ENCODE measurements around the gene TFDP1. TPM values are rescaled to one million over a fixed set of nuclear protein-coding genes. Genes with fewer than 3 reads are reported as not detected.
"Not testable (repeated sequence)": the region's sequence is repeated elsewhere in the genome, so short reads cannot be mapped to it uniquely, and the experiment has no call there.

Gene TFDP1
- total RNA-seq, 1 donor from 2014 or later = 171 TPM

DNA sequence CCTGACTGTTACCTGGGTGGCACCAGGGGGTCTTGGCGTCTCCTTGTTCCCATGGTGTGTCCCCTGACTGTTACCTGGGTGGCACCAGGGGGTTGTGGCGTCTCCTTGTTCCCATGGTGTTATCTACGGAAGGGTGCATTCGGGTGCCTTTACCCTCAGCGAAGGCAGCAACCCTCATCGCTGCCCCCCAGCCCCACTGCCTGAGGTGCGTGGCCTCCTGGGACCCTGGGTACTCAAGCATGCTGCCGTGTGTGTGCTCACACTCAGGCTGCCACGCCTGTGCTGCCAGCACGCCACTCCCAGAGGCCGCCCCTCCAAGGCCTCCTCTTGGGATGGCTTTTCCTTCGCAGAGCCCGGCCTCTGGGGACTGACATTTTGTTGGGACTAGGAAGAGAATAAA, 25.1 kb downstream of the TFDP1 start:
- Mint-ChIP-seq H3K9me3 (no peaks in the 10 kb centered on the region), H3K4me1 (ENCODE audit: low read depth) (peaks cover 14% of the 10 kb centered on the region), H3K27me3 (ENCODE audit: insufficient read depth) (no peaks in the 10 kb centered on the region), H3K36me3 (ENCODE audit: low read depth) (peaks cover 26% of the 10 kb centered on the region), H3K4me3 (no peak overlapping the region), H3K27ac (no peak overlapping the region)
- no peak for DNase-seq (ENCODE audit: low spot score)
- intact Hi-C loops (cut with micrococcal nuclease) = no loop called here

- intact Hi-C loops (cut with micrococcal nuclease) = no loop called here
- Mint-ChIP-seq H3K27ac (no peak overlapping the region), H3K9me3 (no peaks in the 10 kb centered on the region), H3K4me3 (no peak overlapping the region), H3K4me1 (ENCODE audit: low read depth) (peaks cover 8% of the 10 kb centered on the region), H3K36me3 (ENCODE audit: low read depth) (peaks cover 26% of the 10 kb centered on the region), H3K27me3 (ENCODE audit: insufficient read depth) (no peaks in the 10 kb centered on the region)
- no peak for DNase-seq (ENCODE audit: low spot score)
Measured at GRCh38 chr13:113610266-113610665, 25.7 kb downstream of the TFDP1 start.

DNA sequence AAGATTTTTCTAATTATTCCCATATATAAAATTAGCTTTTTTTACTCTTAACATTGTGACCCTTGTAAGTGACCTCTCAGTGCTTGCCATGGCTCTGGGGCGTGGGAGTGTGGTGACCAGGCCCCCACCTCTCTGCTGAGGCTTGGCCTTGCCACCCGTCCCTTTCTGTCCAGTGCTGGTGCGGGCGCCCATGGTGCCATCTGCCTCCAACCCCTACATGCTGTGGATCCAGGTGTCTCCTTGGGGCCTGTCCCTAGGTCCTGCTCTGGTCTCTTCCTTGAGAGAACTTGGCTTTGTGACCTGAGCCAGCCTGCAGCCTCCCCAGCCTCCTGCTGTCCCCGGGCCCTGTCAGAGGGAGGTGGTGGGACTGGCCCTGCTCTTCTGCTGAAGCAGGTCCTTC, 27.4 kb downstream of the TFDP1 start:
- peak overlapping the region; percentile 19 for H3K27ac Mint-ChIP-seq
- intact Hi-C loops (cut with micrococcal nuclease) = no loop called here

GRCh38 chr13:113612607-113613006, 28.1 kb downstream of the TFDP1 start:
- H3K9me3 Mint-ChIP-seq = no peaks in the 10 kb centered on the region
- H3K36me3 Mint-ChIP-seq (ENCODE audit: low read depth) = peaks cover 27% of the 10 kb centered on the region
- no peaks in the 10 kb centered on the region for H3K27me3 Mint-ChIP-seq (ENCODE audit: insufficient read depth)
- intact Hi-C loops (cut with micrococcal nuclease) = no loop called here
- H3K4me3 Mint-ChIP-seq = no peak overlapping the region
- H3K27ac Mint-ChIP-seq = peak overlapping the region; percentile 19
- DNase-seq (ENCODE audit: low spot score) = no peak
- H3K4me1 Mint-ChIP-seq (ENCODE audit: low read depth) = peaks cover 8% of the 10 kb centered on the region

More for the DNA sequence above, 27.4 kb downstream of the TFDP1 start:
- no peak for DNase-seq (ENCODE audit: low spot score)
- Mint-ChIP-seq H3K4me3 (no peak overlapping the region), H3K9me3 (no peaks in the 10 kb centered on the region), H3K36me3 (ENCODE audit: low read depth) (peaks cover 27% of the 10 kb centered on the region), H3K4me1 (ENCODE audit: low read depth) (peaks cover 8% of the 10 kb centered on the region), H3K27me3 (ENCODE audit: insufficient read depth) (no peaks in the 10 kb centered on the region)

- Mint-ChIP-seq H3K36me3 (ENCODE audit: low read depth) (peaks cover 32% of the 10 kb centered on the region), H3K4me1 (ENCODE audit: low read depth) (peaks cover 16% of the 10 kb centered on the region), H3K9me3 (no peaks in the 10 kb centered on the region), H3K4me3 (no peak overlapping the region), H3K27ac (no peak overlapping the region), H3K27me3 (ENCODE audit: insufficient read depth) (no peaks in the 10 kb centered on the region)
- DNase-seq (ENCODE audit: low spot score) = no peak
- intact Hi-C loops (cut with micrococcal nuclease) = no loop called here
Measured at GRCh38 chr13:113613789-113614379, 29.3 kb downstream of the TFDP1 start.

DNA sequence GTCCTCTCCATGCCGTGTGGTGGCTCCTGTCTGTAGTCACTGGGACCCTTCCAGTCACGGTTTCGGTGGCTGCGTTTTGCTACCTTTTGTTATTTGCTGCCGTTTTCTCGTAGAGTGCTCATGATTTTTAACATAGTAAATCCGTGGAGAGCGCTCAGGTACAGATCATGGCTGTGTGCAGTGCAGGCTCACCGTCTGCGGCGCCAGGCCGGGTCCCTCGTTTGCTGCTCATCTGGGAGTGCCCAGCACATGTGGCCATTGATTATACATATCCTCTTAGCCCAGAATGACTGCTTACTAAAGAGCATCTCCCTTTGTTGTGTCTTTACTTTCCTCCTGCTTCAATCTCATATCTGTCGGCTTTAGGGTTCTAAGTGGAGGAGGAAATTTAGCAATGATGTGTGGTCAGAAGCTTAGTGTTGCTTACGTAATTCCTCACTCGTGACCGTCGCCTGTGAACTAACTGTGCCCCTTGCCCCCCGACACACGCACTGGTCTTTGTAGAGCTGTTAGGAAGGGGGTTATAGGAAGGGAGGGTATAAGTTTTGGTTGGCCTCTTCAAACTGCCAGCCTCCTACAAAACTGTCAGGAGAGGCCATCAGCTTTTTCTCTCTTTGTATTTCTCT, 31.8 kb downstream of the TFDP1 start:
- H3K4me1 Mint-ChIP-seq (ENCODE audit: low read depth) = peaks cover 16% of the 10 kb centered on the region
- H3K27ac Mint-ChIP-seq = no peak overlapping the region
- no peaks in the 10 kb centered on the region for H3K27me3 Mint-ChIP-seq (ENCODE audit: insufficient read depth)
- peaks cover 22% of the 10 kb centered on the region for H3K36me3 Mint-ChIP-seq (ENCODE audit: low read depth)
- no peak for DNase-seq (ENCODE audit: low spot score)
- no peak overlapping the region for H3K4me3 Mint-ChIP-seq
- no peaks in the 10 kb centered on the region for H3K9me3 Mint-ChIP-seq
- intact Hi-C loops (cut with micrococcal nuclease) = no loop called here

GRCh38 chr13:113616991-113617749, 32.6 kb downstream of the TFDP1 start:
- peaks cover 18% of the 10 kb centered on the region for H3K36me3 Mint-ChIP-seq (ENCODE audit: low read depth)
- peaks cover 15% of the 10 kb centered on the region for H3K4me1 Mint-ChIP-seq (ENCODE audit: low read depth)
- no peaks in the 10 kb centered on the region for H3K9me3 Mint-ChIP-seq
- DNase-seq (ENCODE audit: low spot score) = no peak
- no peak overlapping the region for H3K4me3 Mint-ChIP-seq
- no peak overlapping the region for H3K27ac Mint-ChIP-seq
- intact Hi-C loops (cut with micrococcal nuclease) = no loop called here
- no peaks in the 10 kb centered on the region for H3K27me3 Mint-ChIP-seq (ENCODE audit: insufficient read depth)

DNA sequence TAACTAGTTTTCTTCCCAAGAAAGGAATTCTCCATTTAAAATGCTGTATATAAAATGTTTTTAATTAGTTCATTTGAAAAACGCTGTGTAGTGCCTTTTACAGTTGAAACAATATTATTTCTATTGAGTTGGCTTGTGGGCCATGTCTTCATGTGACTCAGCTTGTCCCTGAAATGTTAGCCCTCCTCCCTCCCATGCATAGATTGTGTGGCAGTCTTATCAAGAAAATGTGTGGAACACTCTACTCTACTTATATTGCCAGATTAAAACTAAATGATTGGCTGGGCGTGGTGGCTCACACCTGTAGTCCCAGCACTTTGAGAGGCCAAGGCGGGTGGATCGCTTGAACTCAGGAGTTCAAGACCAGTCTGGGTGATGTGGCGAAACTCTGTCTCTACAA, 33.4 kb downstream of the TFDP1 start:
- intact Hi-C loops (cut with micrococcal nuclease) = no loop called here
- no peak overlapping the region for H3K4me3 Mint-ChIP-seq
- no peaks in the 10 kb centered on the region for H3K9me3 Mint-ChIP-seq
- H3K36me3 Mint-ChIP-seq (ENCODE audit: low read depth) = peaks cover 10% of the 10 kb centered on the region
- no peaks in the 10 kb centered on the region for H3K27me3 Mint-ChIP-seq (ENCODE audit: insufficient read depth)
- H3K27ac Mint-ChIP-seq = no peak overlapping the region
- peaks cover 9% of the 10 kb centered on the region for H3K4me1 Mint-ChIP-seq (ENCODE audit: low read depth)
- no peak for DNase-seq (ENCODE audit: low spot score)

DNA sequence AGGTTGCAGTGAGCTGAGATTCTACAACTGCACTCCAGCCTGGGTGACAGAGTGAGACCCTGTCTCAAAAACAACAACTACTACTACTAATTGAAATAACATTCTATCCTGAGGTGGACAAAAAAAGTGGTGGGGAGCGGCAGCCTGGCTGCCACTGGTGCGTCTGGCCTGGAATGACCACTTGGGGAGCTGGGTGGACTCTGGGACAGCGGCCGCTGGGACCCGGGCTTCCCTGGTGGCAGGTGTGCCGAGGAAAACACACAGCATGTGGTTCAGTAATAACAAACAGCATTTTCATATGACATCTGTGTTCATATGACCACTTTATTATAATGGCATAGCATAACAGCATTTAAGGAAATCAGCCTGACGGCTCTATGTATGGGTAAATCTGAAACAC, 33.9 kb downstream of the TFDP1 start:
- Mint-ChIP-seq H3K4me1 (ENCODE audit: low read depth) (peaks cover 9% of the 10 kb centered on the region), H3K4me3 (no peak overlapping the region), H3K9me3 (no peaks in the 10 kb centered on the region), H3K36me3 (ENCODE audit: low read depth) (peaks cover 12% of the 10 kb centered on the region), H3K27me3 (ENCODE audit: insufficient read depth) (no peaks in the 10 kb centered on the region), H3K27ac (no peak overlapping the region)
- intact Hi-C loops (cut with micrococcal nuclease) = no loop called here
- DNase-seq (ENCODE audit: low spot score) = no peak

DNA sequence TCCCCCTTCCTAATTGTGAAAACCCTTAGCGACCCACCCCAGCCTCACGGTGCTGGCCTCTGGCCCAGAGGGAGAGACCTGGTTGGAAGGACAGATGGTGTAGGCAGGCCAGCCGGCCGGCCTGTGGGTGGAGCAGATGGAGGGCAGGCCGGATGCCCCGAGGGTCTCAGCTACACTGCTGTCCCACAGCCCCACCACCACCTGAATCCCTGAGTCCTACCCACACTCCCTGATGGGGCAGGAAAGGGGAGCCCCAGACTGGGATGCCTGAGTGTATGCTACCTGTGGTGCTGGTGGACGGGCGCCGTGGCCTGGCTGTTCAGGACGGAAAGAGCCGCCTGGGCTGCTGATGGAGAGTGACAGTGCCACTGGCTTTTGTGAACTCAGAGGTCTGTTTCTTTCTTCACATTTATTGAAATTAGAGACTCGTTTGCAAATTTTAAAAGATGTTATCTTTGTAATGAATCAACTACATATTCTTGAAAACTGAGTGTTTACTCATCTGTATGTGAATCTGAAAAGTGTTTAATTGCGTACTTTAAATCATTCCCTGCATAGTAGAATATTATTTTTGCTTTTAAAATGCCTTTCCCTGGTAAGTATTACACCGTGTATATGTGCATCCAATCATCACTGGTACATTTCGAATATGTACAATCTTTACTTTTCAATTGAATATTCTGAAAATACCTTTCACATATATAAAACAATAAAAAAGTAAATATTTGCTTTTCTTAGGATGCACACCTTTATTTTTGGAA, 35.7 kb downstream of the TFDP1 start:
- Mint-ChIP-seq H3K4me3 (no peak overlapping the region), H3K36me3 (ENCODE audit: low read depth) (peaks cover 18% of the 10 kb centered on the region), H3K9me3 (no peaks in the 10 kb centered on the region), H3K27ac (no peak overlapping the region), H3K27me3 (ENCODE audit: insufficient read depth) (no peaks in the 10 kb centered on the region), H3K4me1 (ENCODE audit: low read depth) (peaks cover 9% of the 10 kb centered on the region)
- intact Hi-C loops (cut with micrococcal nuclease) = no loop called here
- no peak for DNase-seq (ENCODE audit: low spot score)

DNA sequence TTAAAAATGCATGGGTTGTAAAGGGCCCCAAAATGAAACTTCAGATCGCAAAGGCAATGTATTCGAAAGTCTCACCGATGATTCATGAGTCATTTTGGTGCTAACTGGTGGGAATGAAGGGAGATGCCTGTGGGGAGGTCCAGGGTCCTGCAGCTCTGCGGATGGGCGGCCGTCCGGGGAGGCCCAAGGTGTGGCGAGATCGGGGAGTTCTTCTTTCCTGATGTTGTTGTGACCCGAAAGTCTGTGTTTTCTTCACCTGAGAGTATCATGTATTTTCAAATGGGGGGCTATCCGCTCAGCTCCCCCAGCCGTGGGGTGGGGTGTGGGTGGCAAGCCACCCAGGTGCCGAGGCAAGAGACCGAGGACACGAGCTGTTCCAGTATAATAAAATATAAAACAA, 36.5 kb downstream of the TFDP1 start:
- Mint-ChIP-seq H3K36me3 (ENCODE audit: low read depth) (peaks cover 22% of the 10 kb centered on the region), H3K9me3 (no peaks in the 10 kb centered on the region), H3K4me3 (no peak overlapping the region), H3K27ac (no peak overlapping the region), H3K27me3 (ENCODE audit: insufficient read depth) (no peaks in the 10 kb centered on the region), H3K4me1 (ENCODE audit: low read depth) (peaks cover 9% of the 10 kb centered on the region)
- no peak for DNase-seq (ENCODE audit: low spot score)
- intact Hi-C loops (cut with micrococcal nuclease) = no loop called here

DNA sequence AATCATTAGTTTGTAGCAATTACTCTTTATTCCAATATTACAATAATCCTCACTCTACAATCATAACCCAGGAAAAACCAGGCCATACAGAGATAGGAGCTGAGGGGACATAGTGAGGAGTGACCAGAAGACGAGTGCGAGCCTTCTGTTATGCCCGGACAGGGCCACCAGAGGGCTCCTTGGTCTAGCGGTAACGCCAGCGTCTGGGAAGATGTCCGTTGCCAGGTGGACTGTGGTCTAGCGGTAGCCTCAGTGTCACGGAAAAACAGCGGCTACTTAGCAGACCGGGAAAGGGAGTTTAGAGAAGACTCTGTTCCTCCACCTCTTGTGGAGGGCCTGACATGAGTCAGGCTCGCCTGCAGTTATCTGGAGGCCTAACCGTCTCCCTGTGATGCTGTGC, 36.9 kb downstream of the TFDP1 start:
- DNase-seq (ENCODE audit: low spot score); H3K27ac Mint-ChIP-seq; intact Hi-C loops (cut with micrococcal nuclease); H3K4me1 Mint-ChIP-seq (ENCODE audit: low read depth); H3K27me3 Mint-ChIP-seq (ENCODE audit: insufficient read depth); H3K9me3 Mint-ChIP-seq; H3K4me3 Mint-ChIP-seq: not testable (repeated sequence)
- peaks cover 22% of the 10 kb centered on the region for H3K36me3 Mint-ChIP-seq (ENCODE audit: low read depth)
